Measurements from ENCODE around the gene SUPT3H.

SUPT3H gene

GRCh38 chr6:45421709-45422502 is 44.2 kb upstream of the SUPT3H start:
- no peak for DNase-seq (ENCODE audit: insufficient read length, low spot score)
- no peak for FAIRE-seq
- peak; percentile 17 for TF ChIP-seq CTCF (IDR thresholded peaks at IDR 0.05; ENCODE audit: insufficient read depth, missing control alignments)

GRCh38 chr6:45420909-45421708 is 43.4 kb upstream of the SUPT3H start:
- no peak for TF ChIP-seq CTCF (IDR thresholded peaks at IDR 0.05; ENCODE audit: insufficient read depth, missing control alignments)
- DNase-seq (ENCODE audit: insufficient read length, low spot score) (no peak), FAIRE-seq (no peak)

DNA sequence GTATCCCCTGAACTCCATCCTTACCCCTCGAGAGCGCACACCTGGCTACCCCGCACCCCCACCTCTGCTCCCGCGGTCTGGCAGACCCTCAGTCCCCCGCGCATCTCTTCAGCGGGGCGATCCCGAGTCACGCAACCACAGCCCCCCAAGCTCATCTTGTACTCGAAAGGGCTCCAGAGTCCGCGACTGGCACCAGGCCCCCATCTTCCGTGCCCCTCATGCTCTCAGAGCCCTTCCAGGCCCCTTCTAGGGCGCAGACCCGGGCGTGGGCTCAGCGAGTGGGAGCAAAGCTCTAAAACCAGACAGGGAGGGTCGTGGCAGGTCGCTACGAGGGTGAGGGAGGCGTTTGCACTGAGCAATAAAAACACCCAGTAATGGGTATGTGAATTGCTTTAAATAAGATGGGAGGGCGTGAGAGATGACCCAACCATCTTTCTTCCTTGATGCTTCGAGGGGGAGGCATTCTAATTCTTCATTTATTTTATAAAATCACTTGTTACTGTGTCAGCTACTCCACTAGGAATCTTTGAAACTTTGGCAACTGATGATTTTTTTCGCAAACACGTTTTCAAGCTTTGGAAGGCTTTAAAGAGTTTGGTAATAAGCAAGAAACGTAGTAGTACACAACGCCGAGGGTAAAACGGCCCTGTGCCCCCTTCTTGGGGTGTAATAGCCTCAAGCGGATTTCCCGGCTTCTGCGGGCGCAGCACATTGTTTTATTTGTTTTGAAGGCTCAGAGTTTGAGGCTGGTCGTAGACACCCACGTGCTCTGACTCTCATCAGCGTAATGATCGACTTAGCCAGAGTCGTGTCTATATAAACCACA is 42.6 kb upstream of the SUPT3H start:
- no peak for DNase-seq (ENCODE audit: insufficient read length, low spot score)
- FAIRE-seq: peak; percentile 58
- TF ChIP-seq CTCF (IDR thresholded peaks at IDR 0.05; ENCODE audit: insufficient read depth, missing control alignments): no peak

DNA sequence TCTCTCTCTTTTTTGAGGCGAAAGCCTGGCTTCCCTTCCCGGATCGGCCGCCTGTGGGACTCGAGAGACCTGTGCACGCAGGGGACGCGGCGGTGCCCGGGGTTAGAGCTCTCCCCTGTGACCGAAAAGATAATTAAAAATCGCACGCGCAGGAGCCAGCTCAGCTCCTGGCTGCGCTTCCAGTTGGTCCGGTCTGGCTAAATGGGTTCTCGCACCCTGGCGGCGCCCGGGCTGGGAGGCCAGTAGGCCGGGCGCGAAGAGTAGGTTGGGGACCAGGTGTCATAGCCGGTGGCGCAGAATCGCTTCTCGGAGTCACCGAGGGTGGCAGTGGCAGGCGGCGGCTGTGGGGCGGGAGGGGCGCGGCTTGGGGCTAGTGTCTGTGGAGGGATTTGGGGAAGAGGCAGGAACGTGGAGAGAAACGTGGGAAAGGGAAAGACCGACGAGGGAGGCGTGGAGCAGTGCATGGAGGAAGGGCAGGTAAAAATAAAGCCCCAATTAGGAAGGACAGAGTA is 41.9 kb upstream of the SUPT3H start:
- TF ChIP-seq CTCF (IDR thresholded peaks at IDR 0.05; ENCODE audit: insufficient read depth, missing control alignments): peak; percentile 53
- FAIRE-seq: no peak
- no peak for DNase-seq (ENCODE audit: insufficient read length, low spot score)

- FAIRE-seq: no peak
- no peak for TF ChIP-seq CTCF (IDR thresholded peaks at IDR 0.05; ENCODE audit: insufficient read depth, missing control alignments)
- no peak for DNase-seq (ENCODE audit: insufficient read length, low spot score)
These were observed 39.7 kb upstream of the SUPT3H start for GRCh38 chr6:45417436-45417835.

DNA sequence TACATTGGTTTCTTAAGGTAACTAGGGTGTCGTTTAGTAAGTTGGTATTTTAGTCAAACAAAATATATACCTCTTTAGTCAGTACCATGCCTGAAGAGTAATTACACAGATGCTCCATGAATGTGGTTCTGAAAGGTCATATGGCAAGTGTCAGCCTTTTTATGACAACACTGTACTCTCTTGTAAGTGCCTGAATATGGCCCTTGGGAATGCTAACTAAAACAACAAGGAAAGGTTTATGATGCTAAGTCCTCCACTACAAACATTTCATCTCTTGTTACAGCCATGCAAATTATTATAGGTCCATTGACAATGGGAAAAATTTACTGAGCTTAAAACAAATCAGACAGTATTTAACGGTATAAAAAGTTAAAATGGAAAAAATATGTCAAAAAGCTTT is 39.0 kb upstream of the SUPT3H start:
- TF ChIP-seq CTCF (IDR thresholded peaks at IDR 0.05; ENCODE audit: insufficient read depth, missing control alignments): no peak
- DNase-seq (ENCODE audit: insufficient read length, low spot score) (no peak), FAIRE-seq (no peak)
